HG03354 (cell line): Measurements from ENCODE around the gene KCND2.
A peak's percentile ranks its signal among the peaks of the same experiment; 100 is the strongest.

Source experiments
- ATAC-seq: cut with Tn5 transposase; IDR thresholded peaks from one replicate; pipeline ENCODE4 v1.9.1; 2021; ENCODE audit warnings: mild to moderate bottlenecking; ENCODE audit not compliant: unreplicated experiment, poor library complexity, severe bottlenecking

KCND2 gene

GRCh38 chr7:120304674-120305073 lies 31.7 kb downstream of the KCND2 start:
- no peak for ATAC-seq

DNA sequence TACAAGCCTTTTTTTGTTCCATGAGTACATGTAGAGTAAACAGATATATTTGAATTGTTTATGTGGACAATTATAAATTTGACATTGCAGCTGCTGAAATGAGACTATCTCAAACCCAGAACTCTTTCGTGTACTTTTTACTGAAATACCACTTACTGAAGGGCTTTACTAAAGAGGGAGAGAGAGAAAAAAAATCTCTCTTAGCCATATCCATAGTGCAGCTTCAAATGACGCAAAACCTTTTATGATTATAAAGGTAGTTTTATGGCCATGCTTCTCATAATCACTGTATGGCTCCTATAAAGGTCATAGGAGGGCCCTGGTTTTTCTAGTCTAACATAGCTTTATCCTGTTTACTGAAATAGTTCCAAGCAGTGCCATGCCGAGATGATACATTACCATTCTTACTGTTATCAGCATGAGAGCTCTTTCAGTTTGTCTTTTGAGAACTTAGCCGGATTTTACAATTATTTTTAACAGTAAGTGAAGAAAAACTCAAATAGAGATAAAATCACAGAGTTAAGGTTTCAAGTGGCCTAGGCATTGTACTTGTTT lies 35.1 kb downstream of the KCND2 start:
- no peak for ATAC-seq

DNA sequence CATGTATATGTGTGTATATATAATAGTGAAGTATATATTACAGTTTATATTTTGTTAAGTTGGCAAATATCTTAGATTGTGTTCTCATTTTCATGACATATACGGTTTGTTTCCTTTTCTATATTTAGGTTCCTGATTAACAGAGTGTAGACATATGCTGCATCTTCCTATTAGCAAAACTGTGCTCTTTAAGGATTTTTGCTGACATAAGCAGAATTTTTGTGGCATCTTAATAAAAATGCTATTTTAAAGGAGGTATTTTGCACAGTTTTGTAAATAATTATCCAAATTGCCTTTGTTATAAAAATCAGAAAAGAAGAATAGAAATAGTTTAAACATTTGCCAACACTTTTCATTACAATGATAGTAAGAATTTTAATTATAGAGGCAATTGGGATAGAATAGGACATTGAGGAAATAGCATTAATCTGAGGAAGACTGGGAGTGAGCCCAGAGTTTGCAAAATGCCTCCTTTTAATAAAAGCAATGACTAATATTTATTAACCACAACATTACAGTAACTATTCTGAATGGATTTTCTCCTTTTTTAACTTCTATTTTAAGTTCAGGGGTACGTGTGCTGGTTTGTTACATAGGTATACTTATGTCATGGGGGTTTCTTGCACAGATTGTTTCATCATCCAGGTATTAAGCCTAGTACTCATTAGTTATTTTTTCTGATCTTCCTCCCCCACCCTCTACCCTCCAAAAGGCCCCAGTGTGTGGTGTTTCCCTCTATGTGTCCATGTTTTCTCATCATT lies 38.2 kb downstream of the KCND2 start:
- ATAC-seq = no peak

DNA sequence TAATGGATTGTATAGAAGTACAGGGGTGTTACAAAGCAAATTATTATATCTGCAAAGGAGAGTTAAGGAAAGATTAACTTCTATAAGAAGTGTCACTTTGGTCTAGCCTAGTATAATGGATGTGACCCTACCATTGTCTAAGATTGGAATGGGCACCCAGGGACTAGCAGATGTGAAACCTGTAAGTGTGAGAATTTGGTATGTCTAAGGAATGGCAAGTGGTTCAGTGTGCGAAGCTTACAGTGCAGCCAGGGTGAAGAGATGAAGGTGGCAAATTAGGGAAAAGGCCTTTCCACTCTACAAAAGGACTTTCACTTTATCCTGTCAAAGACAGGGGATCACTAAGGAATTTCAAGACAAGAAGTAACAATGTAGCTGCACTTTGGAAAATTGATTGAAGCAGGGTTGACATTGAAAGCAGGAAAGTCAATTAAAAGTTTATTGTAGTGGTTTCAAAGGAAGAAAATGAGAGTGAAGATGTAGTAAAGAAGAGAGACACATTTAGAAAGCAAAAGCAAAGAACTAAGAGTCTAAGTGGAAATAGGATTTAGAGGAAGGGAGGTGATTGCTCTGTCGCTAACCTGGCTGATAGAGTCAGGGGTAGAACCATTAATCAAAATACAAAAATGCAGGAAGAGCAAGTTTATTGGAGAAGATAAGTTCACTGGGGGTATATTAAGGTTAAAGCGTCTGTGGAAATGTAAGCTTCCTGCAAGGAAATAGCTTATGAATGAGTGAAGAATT lies 47.4 kb downstream of the KCND2 start:
- ATAC-seq = peak; percentile 58

- peak; percentile 44 for ATAC-seq
Observed at GRCh38 chr7:120327054-120327453, 54.1 kb downstream of the KCND2 start.

DNA sequence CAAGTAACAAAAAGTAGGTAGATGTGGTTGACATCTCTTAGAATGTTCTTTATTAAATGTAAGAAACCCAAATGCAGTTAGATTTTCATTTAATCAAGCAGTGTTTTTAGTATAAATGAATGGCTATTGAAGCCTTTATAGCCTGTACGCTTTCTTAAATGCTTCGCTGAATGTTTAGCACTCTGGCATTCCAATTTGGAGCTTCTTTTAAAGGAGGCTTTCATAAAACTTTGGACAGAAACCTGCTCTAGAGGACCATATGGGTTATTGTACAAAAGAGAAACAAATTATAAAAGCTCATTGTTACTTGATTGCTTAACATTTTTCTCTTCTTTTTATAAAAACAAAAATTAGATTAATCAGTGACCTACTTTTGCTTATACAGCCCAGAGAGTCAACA lies 59.5 kb downstream of the KCND2 start:
- ATAC-seq = no peak

DNA sequence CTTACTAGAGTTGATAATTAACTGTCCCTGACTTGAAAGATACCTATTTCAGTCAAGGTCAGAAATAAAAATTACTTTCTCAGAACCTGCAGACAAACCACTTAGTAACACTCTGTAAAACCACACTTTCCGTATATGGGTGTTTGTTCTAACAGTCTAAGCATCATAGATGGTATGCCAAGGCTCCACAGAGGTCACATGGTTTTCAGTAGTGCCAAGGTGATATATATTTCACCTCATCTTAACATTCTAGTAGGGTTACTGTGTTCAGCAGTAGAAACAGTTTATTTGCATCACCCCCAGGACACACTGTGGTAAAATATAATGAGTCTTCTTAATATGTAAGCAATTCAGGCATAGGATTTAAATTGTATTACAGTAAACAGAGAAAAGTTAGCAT lies 61.5 kb downstream of the KCND2 start:
- peak; percentile 87 for ATAC-seq

GRCh38 chr7:120337308-120337907 lies 64.4 kb downstream of the KCND2 start:
- ATAC-seq = peak; percentile 83

GRCh38 chr7:120344276-120344675 lies 71.3 kb downstream of the KCND2 start:
- no peak for ATAC-seq

DNA sequence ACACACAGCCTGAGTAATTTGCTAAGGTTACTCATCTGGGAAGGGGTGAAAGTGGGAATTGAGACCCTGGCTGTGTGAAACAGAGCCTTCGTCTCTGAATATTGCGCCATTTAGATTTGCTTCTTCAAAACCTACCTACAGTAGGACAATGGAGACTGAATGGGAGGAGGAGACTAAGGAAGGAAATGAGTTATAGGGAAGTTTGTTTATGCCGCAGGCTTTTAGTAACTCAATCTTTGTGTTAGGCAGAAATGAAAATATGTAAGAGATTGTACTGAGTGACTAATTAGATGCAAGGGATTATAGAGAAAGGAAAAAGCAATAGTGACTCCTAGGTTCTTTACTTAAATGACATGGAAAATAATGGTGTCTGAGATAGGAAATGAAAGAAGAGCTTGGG lies 80.2 kb downstream of the KCND2 start:
- ATAC-seq = no peak

DNA sequence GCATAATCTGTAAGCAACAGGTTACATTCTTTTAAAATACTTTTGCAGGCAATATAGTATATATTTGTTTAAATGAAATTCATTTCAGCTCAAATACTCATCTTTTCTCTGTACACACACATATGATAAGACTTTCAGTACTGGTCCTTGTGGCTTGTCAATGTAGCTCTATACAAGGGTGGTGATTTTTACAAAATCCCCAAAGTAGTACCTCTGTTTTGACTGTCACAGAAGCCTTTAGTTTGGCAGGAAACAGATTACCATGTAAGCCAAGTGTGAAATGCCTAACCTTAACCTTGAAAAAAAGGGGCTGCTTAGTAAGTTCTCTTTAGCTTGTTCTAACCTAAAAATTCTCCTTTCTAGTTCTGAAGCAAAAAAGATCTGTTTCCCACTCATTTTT lies 87.9 kb downstream of the KCND2 start:
- peak; percentile 93 for ATAC-seq

DNA sequence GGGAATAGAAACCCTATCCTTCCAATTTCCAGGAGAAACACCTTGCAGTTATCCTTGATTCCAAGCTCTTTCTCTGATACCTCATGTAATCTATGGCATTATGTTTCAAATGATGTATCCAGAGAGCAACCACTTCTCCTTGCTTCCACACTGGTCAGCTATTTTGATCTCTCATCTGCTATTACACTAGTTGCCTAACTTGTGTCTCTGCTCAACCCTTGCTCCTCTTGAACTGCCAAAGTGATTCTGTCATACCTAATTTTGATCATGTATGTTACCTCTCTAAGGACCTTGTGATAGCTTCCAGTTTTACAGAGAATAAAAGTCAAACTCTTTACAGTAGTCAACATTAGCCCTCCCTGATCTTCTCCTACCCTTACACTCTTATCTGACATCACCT lies 90.4 kb downstream of the KCND2 start:
- no peak for ATAC-seq

- peak; percentile 80 for ATAC-seq
Observed at GRCh38 chr7:120370954-120371353, 98.0 kb downstream of the KCND2 start.

DNA sequence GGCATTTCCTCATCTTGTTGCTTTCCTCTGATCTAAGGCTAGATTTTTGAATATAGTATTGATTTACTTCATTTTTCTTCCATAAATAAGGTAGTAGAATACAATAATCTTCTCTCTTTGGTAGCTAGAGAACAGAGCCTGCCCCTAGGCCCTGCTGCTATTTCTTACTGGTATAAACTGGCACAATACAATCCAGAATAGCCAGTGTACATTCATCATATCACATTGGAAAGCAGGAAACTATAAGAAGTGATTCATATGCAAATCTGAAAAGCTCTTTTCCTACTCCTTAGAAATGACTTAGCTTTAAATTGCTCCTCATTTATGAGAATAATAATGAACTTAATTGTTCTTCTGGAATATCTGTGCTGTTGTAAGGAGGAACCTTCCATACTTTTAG lies 100.2 kb downstream of the KCND2 start:
- no peak for ATAC-seq

DNA sequence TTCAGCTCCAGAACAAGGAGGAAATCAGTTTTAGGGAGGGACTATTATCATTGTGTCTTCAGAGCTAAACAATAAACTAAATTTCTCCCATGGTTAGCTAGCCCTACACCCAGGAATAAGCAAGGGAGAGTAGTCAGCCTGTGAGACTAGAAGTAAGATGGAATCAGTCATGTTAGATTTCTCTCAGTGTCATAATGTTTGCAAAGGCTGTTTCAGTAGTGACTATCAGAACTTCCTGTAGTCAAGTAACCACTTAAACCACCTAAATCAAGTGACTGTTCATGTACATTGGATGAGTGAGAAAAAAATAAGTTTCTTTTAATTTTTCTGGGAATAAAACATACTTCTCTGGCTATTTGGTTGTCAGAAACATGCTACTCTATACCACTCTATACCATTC lies 121.6 kb downstream of the KCND2 start:
- peak; percentile 37 for ATAC-seq

DNA sequence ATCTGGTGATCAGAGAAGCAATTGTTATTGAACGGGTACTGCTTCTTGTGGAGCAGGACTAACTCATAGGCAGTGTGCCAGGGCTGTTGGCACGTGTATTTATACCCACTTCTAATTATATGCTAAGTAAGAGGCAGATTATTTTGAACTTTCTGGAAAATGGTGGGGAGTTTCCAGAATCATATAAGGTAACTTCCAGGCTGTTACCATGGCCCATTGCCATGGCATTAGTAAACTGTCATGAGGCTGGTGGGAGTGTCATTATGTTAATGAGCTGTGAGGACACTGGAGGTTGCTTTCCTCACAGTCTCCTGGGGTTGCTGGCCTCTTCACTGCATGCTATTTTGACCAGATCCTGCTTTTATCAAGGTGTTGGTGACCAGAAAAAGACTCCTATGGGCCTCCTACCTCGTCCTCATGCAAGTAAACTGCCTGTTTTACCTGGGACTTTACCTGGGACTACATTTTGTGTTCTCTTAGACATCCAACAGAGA lies 122.6 kb downstream of the KCND2 start:
- ATAC-seq = peak; percentile 92

GRCh38 chr7:120398284-120399000 lies 125.5 kb downstream of the KCND2 start:
- no peak for ATAC-seq

DNA sequence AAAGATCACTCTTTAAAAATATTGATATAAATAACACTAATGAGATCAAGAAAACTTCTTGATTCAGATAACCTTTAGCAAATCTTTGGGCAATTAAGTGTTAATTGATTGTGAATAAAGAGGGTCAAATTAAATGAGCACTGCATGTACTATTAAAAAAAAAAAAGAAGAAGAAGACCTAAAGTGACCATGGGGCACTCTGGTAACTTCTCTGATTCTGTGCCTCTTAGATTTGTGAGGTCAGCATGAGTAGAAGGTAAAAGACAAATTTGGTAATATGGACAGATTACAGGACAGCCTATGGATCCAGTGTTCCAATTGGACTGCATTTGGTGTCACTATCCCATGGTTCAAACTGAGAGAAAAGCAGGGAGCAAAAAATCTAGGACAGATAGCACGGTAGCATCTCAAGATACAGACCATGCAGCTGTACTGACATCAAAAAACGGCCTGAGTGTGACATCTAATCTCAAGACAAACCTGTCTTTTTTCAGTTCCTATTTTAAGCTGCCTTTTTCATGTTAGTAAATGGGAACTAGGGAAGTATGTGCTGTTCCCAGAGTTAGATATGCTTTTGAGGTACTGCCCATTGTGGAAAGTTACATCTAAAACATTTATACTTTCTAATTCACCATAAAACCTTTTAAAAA lies 128.0 kb downstream of the KCND2 start:
- peak; percentile 30 for ATAC-seq

DNA sequence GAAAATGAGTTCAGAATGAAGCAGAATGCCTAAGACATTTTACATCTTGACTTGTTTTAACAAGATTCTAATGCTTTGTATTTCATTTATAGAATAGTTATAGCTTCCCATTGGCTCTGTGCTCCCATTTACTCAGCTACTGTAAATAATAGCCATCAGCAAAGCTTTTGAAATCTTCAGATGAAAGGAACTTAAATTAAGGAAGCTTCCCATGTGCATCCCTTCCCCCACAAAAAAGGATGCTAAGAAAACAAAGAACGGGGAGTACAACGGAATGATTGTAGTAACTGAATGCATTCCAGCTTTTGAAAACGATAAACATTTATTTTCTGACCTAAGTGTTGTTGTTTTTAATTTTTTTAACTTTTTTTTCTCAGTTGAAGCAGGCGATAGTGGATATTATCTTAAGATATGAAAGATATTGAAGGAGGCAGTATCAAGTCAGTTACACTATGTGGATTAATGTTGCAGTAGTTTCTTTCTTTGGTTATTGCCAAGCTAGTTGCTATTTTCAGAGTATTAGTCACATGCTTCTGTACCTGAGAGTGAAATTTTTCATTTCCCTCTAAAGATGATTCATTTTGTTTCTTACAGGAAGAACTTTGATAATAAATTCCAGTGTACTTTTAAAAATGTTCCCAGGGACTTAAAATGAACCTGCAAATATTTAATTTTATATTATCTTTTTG lies 129.2 kb downstream of the KCND2 start:
- ATAC-seq = peak; percentile 66
